Osteoblast (primary cell): Measurements from ENCODE around the gene RCAN3. TPM values are rescaled to one million over a fixed set of nuclear protein-coding genes. Genes with fewer than 3 reads are reported as not detected.

ENCODE experiments used
- DNase-seq: peaks from one replicate; pipeline ENCODE4 v3.0.0; 2011; ENCODE audit warnings: low spot score, mixed read lengths; ENCODE audit not compliant: insufficient read length; ENCODE audit errors: missing footprints
- H2AFZ ChIP-seq: 2 replicates; pipeline ENCODE4 v1.6.0; 2011; ENCODE audit warnings: mild to moderate bottlenecking, low read length
- H3K27ac ChIP-seq: 2 replicates; pipeline ENCODE4 v1.5.1; 2011; ENCODE audit warnings: mild to moderate bottlenecking, low read depth, low read length, moderate library complexity
- H3K27me3 ChIP-seq: 2 replicates; pipeline ENCODE4 v1.6.0; 2012; ENCODE audit warnings: mild to moderate bottlenecking, control low read depth, inconsistent platforms, low read length, moderate library complexity; ENCODE audit not compliant: insufficient read depth
- H3K36me3 ChIP-seq: 2 replicates; pipeline ENCODE4 v1.5.1; 2011; ENCODE audit warnings: mild to moderate bottlenecking, low read length, control low read depth, moderate library complexity; ENCODE audit not compliant: insufficient read depth
- H3K4me1 ChIP-seq: 2 replicates; pipeline ENCODE4 v1.5.1; 2011; ENCODE audit warnings: mild to moderate bottlenecking, low read length, control low read depth, moderate library complexity; ENCODE audit not compliant: insufficient read depth
- H3K4me2 ChIP-seq: 2 replicates; pipeline ENCODE4 v1.6.0; 2011; ENCODE audit warnings: mild to moderate bottlenecking, low read length; ENCODE audit not compliant: insufficient read depth
- H3K4me3 ChIP-seq: fragments of 200-600 bp; sonication (generic); 3 replicates; pipeline ENCODE4 v1.5.1; 2012; ENCODE audit warnings: mild to moderate bottlenecking, low read length, inconsistent platforms; ENCODE audit not compliant: insufficient read depth
- H3K79me2 ChIP-seq: 2 replicates; pipeline ENCODE4 v1.6.0; 2012; ENCODE audit warnings: mild to moderate bottlenecking, low read length, control low read depth, inconsistent platforms; ENCODE audit not compliant: insufficient read depth
- H3K9me3 ChIP-seq: 2 replicates; pipeline ENCODE4 v1.5.1; 2011; ENCODE audit warnings: low read depth, low read length, control low read depth
- H4K20me1 ChIP-seq: 2 replicates; pipeline ENCODE4 v1.6.0; 2012; ENCODE audit warnings: mild to moderate bottlenecking, low read length, control low read depth; ENCODE audit not compliant: insufficient read depth
- CTCF ChIP-seq: IDR thresholded peaks from 2 replicates; pipeline ENCODE4 v1.5.1; 2011; ENCODE audit warnings: mild to moderate bottlenecking, low read depth, low read length, moderate library complexity; ENCODE audit errors: extremely low read depth
- total RNA-seq: library from RNA; depleted of rRNA; stranded (reverse); fragments of >200 nt; gene quantifications from 2 replicates; pipeline ENCODE4 v1.2.3, GENCODE V29; 2012

The RCAN3 gene
- total RNA-seq, 1 donor: 1.8 TPM

GRCh38 chr1:24472527-24473251 is 29.9 kb upstream of the RCAN3 start:
- Histone ChIP-seq H3K79me2 (no peaks in the 10 kb centered on the region), H3K9me3 (no peaks in the 10 kb centered on the region), H3K4me2 (no peak overlapping the region), H3K27me3 (no peaks in the 10 kb centered on the region), H3K4me3 (no peak overlapping the region), H2AFZ (no peak overlapping the region), H4K20me1 (no peaks in the 10 kb centered on the region), H3K27ac (no peak overlapping the region), H3K36me3 (peaks cover 5% of the 10 kb centered on the region), H3K4me1 (no peaks in the 10 kb centered on the region)
- no peak for TF ChIP-seq CTCF
- DNase-seq: no peak

GRCh38 chr1:24474193-24474592 is 28.4 kb upstream of the RCAN3 start:
- H3K79me2 ChIP-seq: no peaks in the 10 kb centered on the region
- H3K27ac ChIP-seq: no peak overlapping the region
- H3K4me2 ChIP-seq: no peak overlapping the region
- no peaks in the 10 kb centered on the region for H4K20me1 ChIP-seq
- no peaks in the 10 kb centered on the region for H3K9me3 ChIP-seq
- no peaks in the 10 kb centered on the region for H3K27me3 ChIP-seq
- no peak overlapping the region for H3K4me3 ChIP-seq
- TF ChIP-seq CTCF: no peak
- H3K4me1 ChIP-seq: no peaks in the 10 kb centered on the region
- no peak overlapping the region for H2AFZ ChIP-seq
- H3K36me3 ChIP-seq: no peaks in the 10 kb centered on the region
- DNase-seq: no peak

- H3K27me3 ChIP-seq: no peaks in the 10 kb centered on the region
- no peak overlapping the region for H3K4me2 ChIP-seq
- no peaks in the 10 kb centered on the region for H3K79me2 ChIP-seq
- H3K4me1 ChIP-seq: no peaks in the 10 kb centered on the region
- no peak for TF ChIP-seq CTCF
- DNase-seq: no peak
- H3K27ac ChIP-seq: no peak overlapping the region
- H2AFZ ChIP-seq: no peak overlapping the region
- H4K20me1 ChIP-seq: no peaks in the 10 kb centered on the region
- H3K4me3 ChIP-seq: no peak overlapping the region
- H3K36me3 ChIP-seq: no peaks in the 10 kb centered on the region
- H3K9me3 ChIP-seq: no peaks in the 10 kb centered on the region
Observed at GRCh38 chr1:24475700-24476099, 26.9 kb upstream of the RCAN3 start.

- Histone ChIP-seq H3K4me2 (no peak overlapping the region), H3K27ac (no peak overlapping the region), H4K20me1 (no peaks in the 10 kb centered on the region), H3K4me1 (no peaks in the 10 kb centered on the region), H3K36me3 (no peaks in the 10 kb centered on the region), H3K4me3 (no peak overlapping the region), H3K9me3 (no peaks in the 10 kb centered on the region), H3K27me3 (no peaks in the 10 kb centered on the region), H2AFZ (no peak overlapping the region), H3K79me2 (no peaks in the 10 kb centered on the region)
- no peak for TF ChIP-seq CTCF
- DNase-seq: no peak
Observed at GRCh38 chr1:24476571-24476970, 26.1 kb upstream of the RCAN3 start.
